Jurkat, Clone E6-1 (cell line): ENCODE results near the gene RBAK.

Source experiments
- DNase-seq: peaks from one replicate; pipeline ENCODE4 v3.0.0-alpha.2; 2011; ENCODE audit warnings: low read depth, low spot score
- H3K4me3 ChIP-seq: 2 replicates; pipeline ENCODE4 v1.5.1; 2011; ENCODE audit warnings: mild to moderate bottlenecking, low read length, control low read depth, moderate library complexity

Gene RBAK

GRCh38 chr7:5117095-5117970 is 71.7 kb downstream of the RBAK start:
- no peak for DNase-seq
- no peak overlapping the region for H3K4me3 ChIP-seq
